Karpas-422 (cell line): ENCODE results near the gene PHRF1. TPM values are rescaled to one million over a fixed set of nuclear protein-coding genes. Genes with fewer than 3 reads are reported as not detected.
A peak's percentile ranks its signal among the peaks of the same experiment; 100 is the strongest.

Source experiments
- DNase-seq: peaks from one replicate; pipeline ENCODE4 v3.0.0-alpha.2; 2015
- H2AFZ ChIP-seq: fragments of 200-600 bp; sonication (generic); 2 replicates; pipeline ENCODE4 v1.6.1; 2014; ENCODE audit warnings: antibody characterized with exemption, low read length, mixed read lengths
- H3K27ac ChIP-seq: fragments of 200-600 bp; sonication (generic); 2 replicates; pipeline ENCODE4 v1.5.1; 2014; ENCODE audit warnings: mild to moderate bottlenecking, low read length, moderate library complexity
- H3K27me3 ChIP-seq: fragments of 200-600 bp; sonication (generic); 2 replicates; pipeline ENCODE4 v1.6.1; 2014; ENCODE audit warnings: low read length, mixed read lengths
- H3K36me3 ChIP-seq: fragments of 200-600 bp; sonication (generic); 2 replicates; pipeline ENCODE4 v1.6.1; 2014; ENCODE audit warnings: low read length, mixed read lengths; ENCODE audit not compliant: insufficient read depth
- H3K4me1 ChIP-seq: fragments of 200-600 bp; sonication (generic); 2 replicates; pipeline ENCODE4 v1.6.1; 2014; ENCODE audit warnings: mild to moderate bottlenecking, low read length, mixed read lengths
- H3K4me2 ChIP-seq: fragments of 200-600 bp; sonication (generic); 2 replicates; pipeline ENCODE4 v1.6.1; 2014; ENCODE audit warnings: low read length, low read depth, mild to moderate bottlenecking; ENCODE audit not compliant: poor library complexity, severe bottlenecking
- H3K4me3 ChIP-seq: fragments of 200-600 bp; sonication (generic); 2 replicates; pipeline ENCODE4 v1.5.1; 2014; ENCODE audit warnings: mild to moderate bottlenecking, antibody characterized with exemption, low read length, mixed read lengths
- H3K79me2 ChIP-seq: fragments of 200-600 bp; sonication (generic); 2 replicates; pipeline ENCODE4 v1.6.1; 2014; ENCODE audit warnings: mild to moderate bottlenecking, low read length, mixed read lengths
- H3K9ac ChIP-seq: fragments of 200-600 bp; sonication (generic); 2 replicates; pipeline ENCODE4 v1.6.0; 2014; ENCODE audit warnings: low read length
- H3K9me2 ChIP-seq: fragments of 200-600 bp; sonication (generic), shearing (Covaris generic); replicated peaks from 2 replicates; pipeline ENCODE4 v1.6.0; 2014; ENCODE audit warnings: mild to moderate bottlenecking, low read length, moderate library complexity; ENCODE audit not compliant: insufficient read depth
- H3K9me3 ChIP-seq: fragments of 300-700, 200-600 bp; sonication (generic); 2 replicates; pipeline ENCODE4 v1.6.1; 2014; ENCODE audit warnings: low read length, mixed read lengths
- H4K20me1 ChIP-seq: fragments of 200-600 bp; sonication (generic); 2 replicates; pipeline ENCODE4 v1.6.1; 2014; ENCODE audit warnings: mild to moderate bottlenecking, antibody characterized with exemption, low read length, low read depth; ENCODE audit not compliant: insufficient read depth
- total RNA-seq: library from RNA; depleted of rRNA; stranded (reverse); fragments of >200 nt; shearing (Covaris generic); gene quantifications from 2 replicates; pipeline ENCODE4 v1.2.3, GENCODE V29; 2014; ENCODE audit warnings: low replicate concordance

PHRF1 gene
- total RNA-seq, 1 experiment from 2014 or later, result 8.7 TPM

- Histone ChIP-seq H3K27me3 (no peaks in the 10 kb centered on the region), H3K4me1 (peaks cover 8% of the 10 kb centered on the region), H4K20me1 (peaks cover 20% of the 10 kb centered on the region; the same call in 1 of the 2 replicates), H3K4me2 (no peak overlapping the region), H3K36me3 (peaks cover 6% of the 10 kb centered on the region; the same call in 1 of the 2 replicates), H3K9me2 (no peaks in the 10 kb centered on the region), H3K9ac (no peak overlapping the region), H2AFZ (no peak overlapping the region), H3K79me2 (no peaks in the 10 kb centered on the region), H3K9me3 (no peaks in the 10 kb centered on the region), H3K4me3 (no peak overlapping the region), H3K27ac (no peak overlapping the region)
- DNase-seq, result no peak
Measured at GRCh38 chr11:609341-609811, 33.1 kb downstream of the PHRF1 start.

GRCh38 chr11:610146-610801 lies 34.0 kb downstream of the PHRF1 start:
- Histone ChIP-seq H3K4me2 (no peak overlapping the region), H3K36me3 (peaks cover under 1% of the 10 kb centered on the region; the same call in 1 of the 2 replicates), H2AFZ (no peak overlapping the region), H3K9me2 (no peaks in the 10 kb centered on the region), H3K4me3 (no peak overlapping the region), H3K9me3 (no peaks in the 10 kb centered on the region), H3K79me2 (no peaks in the 10 kb centered on the region), H3K9ac (no peak overlapping the region), H3K27me3 (no peaks in the 10 kb centered on the region), H3K4me1 (peaks cover 17% of the 10 kb centered on the region), H3K27ac (no peak overlapping the region), H4K20me1 (peaks cover 25% of the 10 kb centered on the region; the same call in 1 of the 2 replicates)
- DNase-seq, result no peak

- Histone ChIP-seq H3K4me1 (peaks cover 23% of the 10 kb centered on the region), H2AFZ (no peak overlapping the region), H3K9me3 (no peaks in the 10 kb centered on the region), H3K79me2 (no peaks in the 10 kb centered on the region), H3K36me3 (no peaks in the 10 kb centered on the region; the same call in 1 of the 2 replicates), H3K27ac (no peak overlapping the region), H4K20me1 (peaks cover 27% of the 10 kb centered on the region; the same call in 1 of the 2 replicates), H3K4me3 (no peak overlapping the region), H3K4me2 (no peak overlapping the region), H3K9ac (no peak overlapping the region), H3K27me3 (no peaks in the 10 kb centered on the region), H3K9me2 (no peaks in the 10 kb centered on the region)
- no peak for DNase-seq
Measured at GRCh38 chr11:611001-611996, 35.0 kb downstream of the PHRF1 start.

- H3K4me2 ChIP-seq, result no peak overlapping the region
- no peak overlapping the region for H3K27ac ChIP-seq
- H2AFZ ChIP-seq, result no peak overlapping the region
- no peak overlapping the region for H3K4me3 ChIP-seq
- peaks cover 27% of the 10 kb centered on the region; the same call in 1 of the 2 replicates for H4K20me1 ChIP-seq
- no peaks in the 10 kb centered on the region for H3K27me3 ChIP-seq
- peaks cover 27% of the 10 kb centered on the region for H3K4me1 ChIP-seq
- no peak overlapping the region for H3K9ac ChIP-seq
- H3K9me3 ChIP-seq, result no peaks in the 10 kb centered on the region
- H3K9me2 ChIP-seq, result no peaks in the 10 kb centered on the region
- peaks cover 7% of the 10 kb centered on the region; the same call in 1 of the 2 replicates for H3K79me2 ChIP-seq
- no peaks in the 10 kb centered on the region; the same call in 1 of the 2 replicates for H3K36me3 ChIP-seq
- DNase-seq, result peak; percentile 74
Measured at GRCh38 chr11:612201-612960, 36.1 kb downstream of the PHRF1 start.

- H3K4me3 ChIP-seq, result no peak overlapping the region
- H3K27ac ChIP-seq, result no peak overlapping the region
- no peak overlapping the region for H3K9ac ChIP-seq
- no peak overlapping the region for H2AFZ ChIP-seq
- no peaks in the 10 kb centered on the region for H3K27me3 ChIP-seq
- DNase-seq, result no peak
- peaks cover 27% of the 10 kb centered on the region for H3K4me1 ChIP-seq
- H3K9me3 ChIP-seq, result no peaks in the 10 kb centered on the region
- no peaks in the 10 kb centered on the region for H3K9me2 ChIP-seq
- peaks cover 7% of the 10 kb centered on the region; the same call in 1 of the 2 replicates for H3K79me2 ChIP-seq
- no peak overlapping the region for H3K4me2 ChIP-seq
- no peaks in the 10 kb centered on the region; the same call in 1 of the 2 replicates for H3K36me3 ChIP-seq
- peaks cover 27% of the 10 kb centered on the region; the same call in 1 of the 2 replicates for H4K20me1 ChIP-seq
Measured at GRCh38 chr11:612961-613300, 36.7 kb downstream of the PHRF1 start.

GRCh38 chr11:613369-613968 lies 37.2 kb downstream of the PHRF1 start:
- H3K36me3 ChIP-seq, result no peaks in the 10 kb centered on the region; the same call in 1 of the 2 replicates
- H4K20me1 ChIP-seq, result peaks cover 27% of the 10 kb centered on the region; the same call in 1 of the 2 replicates
- H3K9me3 ChIP-seq, result no peaks in the 10 kb centered on the region
- peaks cover 27% of the 10 kb centered on the region for H3K4me1 ChIP-seq
- H2AFZ ChIP-seq, result no peak overlapping the region
- H3K27me3 ChIP-seq, result no peaks in the 10 kb centered on the region
- H3K9ac ChIP-seq, result peak overlapping the region; percentile 21; the same call in 1 of the 2 replicates
- H3K9me2 ChIP-seq, result no peaks in the 10 kb centered on the region
- H3K27ac ChIP-seq, result no peak overlapping the region
- peak overlapping the region; percentile 50 for H3K4me2 ChIP-seq
- no peak overlapping the region; the same call in 1 of the 2 replicates for H3K4me3 ChIP-seq
- peaks cover 7% of the 10 kb centered on the region; the same call in 1 of the 2 replicates for H3K79me2 ChIP-seq
- peak; percentile 86 for DNase-seq

GRCh38 chr11:614021-614622 lies 37.9 kb downstream of the PHRF1 start:
- Histone ChIP-seq H3K36me3 (no peaks in the 10 kb centered on the region; the same call in 1 of the 2 replicates), H2AFZ (no peak overlapping the region), H3K9me3 (no peaks in the 10 kb centered on the region), H3K4me2 (peak overlapping the region; percentile 50), H4K20me1 (peaks cover 27% of the 10 kb centered on the region; the same call in 1 of the 2 replicates), H3K4me1 (peaks cover 27% of the 10 kb centered on the region), H3K4me3 (peak overlapping the region; percentile 92; the same call in 1 of the 2 replicates), H3K9me2 (no peaks in the 10 kb centered on the region), H3K27ac (no peak overlapping the region), H3K79me2 (peaks cover 7% of the 10 kb centered on the region; the same call in 1 of the 2 replicates), H3K27me3 (no peaks in the 10 kb centered on the region), H3K9ac (peak overlapping the region; percentile 21; the same call in 1 of the 2 replicates)
- no peak for DNase-seq
